C1 segment of cervical spinal cord (tissue), 14 donors: ENCODE data around the gene CAPN12.
A peak's percentile ranks its signal among the peaks of the same experiment; 100 is the strongest.

Experiments
- DNase-seq, 14 donors: peaks; one replicate each; lab custom pipeline; 2025; lab: John Stamatoyannopoulos, UW

Gene CAPN12

GRCh38 chr19:38697197-38697596 is 47.1 kb downstream of the CAPN12 start:
- DNase-seq = no peak

DNA sequence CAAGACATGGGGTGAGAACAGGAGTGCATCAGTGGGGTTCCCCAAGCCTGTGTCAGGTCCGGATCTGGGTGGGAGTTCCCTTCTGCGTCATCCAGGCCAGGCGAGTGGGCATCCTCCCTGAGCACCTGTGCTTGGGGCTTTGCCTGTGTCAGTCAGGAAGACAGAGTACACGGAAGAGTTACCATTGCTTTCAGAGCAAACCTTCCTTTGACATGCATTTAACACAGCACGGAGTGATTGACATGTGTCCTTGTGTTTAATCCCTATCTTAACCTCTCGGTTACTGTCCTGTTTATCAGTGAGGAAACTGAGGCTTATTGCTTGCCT is 47.6 kb downstream of the CAPN12 start:
- DNase-seq = no peak

GRCh38 chr19:38695832-38696728 is 48.2 kb downstream of the CAPN12 start:
- DNase-seq = no peak

- DNase-seq = no peak
Observed at GRCh38 chr19:38695317-38695683, 49.0 kb downstream of the CAPN12 start.

DNA sequence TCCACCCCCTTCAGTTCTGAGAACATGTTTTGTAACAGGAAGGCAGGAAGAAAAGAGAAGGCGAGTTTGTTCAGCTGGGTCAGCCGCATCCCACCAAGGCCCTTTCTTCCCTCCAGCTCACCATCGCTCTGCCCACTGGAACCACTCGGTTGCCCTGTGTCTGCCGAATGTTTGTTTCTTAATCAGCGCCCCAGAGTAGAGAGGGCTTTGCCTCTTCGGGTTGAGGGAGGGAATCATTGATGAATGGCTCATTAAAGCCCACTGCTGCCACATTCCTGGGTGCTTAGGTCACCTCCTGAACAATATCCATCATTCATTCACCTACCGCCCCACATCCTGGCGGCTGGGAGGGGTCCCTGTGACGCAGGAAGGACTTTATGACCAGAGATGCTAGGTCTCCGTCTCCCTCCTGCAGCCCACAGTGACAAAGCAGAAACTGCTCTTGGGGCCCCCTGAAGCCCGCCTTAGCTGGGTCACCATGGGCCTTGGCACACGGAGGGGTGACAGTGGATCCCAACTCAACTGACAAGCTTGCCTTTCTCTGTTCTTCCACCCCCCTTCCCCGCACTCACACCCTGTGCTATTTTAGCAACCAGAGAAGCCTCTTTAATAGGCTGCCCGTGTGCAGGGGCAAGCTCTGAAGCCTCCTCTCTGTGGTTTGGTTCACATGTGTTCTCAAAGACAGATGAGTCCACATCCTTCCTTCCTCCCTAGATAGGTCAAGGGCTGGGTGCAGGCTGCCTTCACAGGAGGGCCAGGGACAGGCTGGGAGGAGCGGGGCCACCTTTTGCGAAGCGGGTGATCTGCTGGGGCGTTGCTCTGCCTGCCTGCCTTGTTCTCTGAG is 50.7 kb downstream of the CAPN12 start:
- peak in 2 of 14 donors; percentile 42 to 53 for DNase-seq

GRCh38 chr19:38692458-38693379 is 51.6 kb downstream of the CAPN12 start:
- DNase-seq = no peak

DNA sequence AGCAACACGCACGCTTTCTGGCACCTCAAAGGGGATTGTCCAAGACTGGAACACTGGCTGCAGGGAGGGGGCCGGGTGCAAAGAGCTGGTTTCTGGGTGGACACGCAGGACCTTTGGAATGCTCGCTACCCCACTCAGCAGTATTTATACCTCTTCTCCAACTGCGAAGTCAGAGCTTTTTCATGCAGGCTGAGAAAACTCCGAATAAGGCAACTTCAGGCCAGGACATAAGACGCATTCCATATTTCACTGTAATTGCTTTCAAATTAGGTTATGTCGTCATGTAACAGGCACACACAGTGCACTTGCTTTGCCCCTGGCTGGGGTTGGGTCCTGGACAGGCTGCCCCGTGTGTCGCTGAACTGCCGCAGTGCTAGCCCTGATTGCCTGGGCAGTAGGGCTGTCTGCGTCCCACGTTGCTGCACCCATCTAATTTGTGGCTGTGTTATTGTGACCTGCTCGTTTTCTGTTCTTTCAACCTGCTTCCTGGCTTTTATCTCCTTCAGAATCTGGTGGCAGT is 52.3 kb downstream of the CAPN12 start:
- DNase-seq = no peak

GRCh38 chr19:38690832-38691231 is 53.4 kb downstream of the CAPN12 start:
- no peak for DNase-seq

DNA sequence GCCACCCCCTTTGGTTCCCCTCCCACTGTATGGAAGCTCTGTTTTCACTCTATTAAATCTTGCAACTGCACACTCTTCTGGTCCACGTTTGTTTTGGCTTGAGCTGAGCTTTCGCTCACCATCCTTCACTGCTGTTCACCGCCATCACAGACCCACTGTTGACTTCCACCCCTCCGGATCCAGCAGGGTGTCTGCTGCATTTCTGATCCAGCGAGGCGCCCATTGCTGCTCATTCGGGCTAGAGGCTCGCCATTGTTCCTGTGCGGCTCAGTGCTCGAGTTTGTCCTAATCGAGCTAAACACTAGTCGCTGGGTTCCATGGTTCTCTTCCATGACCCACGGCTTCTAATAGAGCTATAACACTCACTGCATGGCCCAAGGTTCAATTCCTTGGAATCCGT is 54.1 kb downstream of the CAPN12 start:
- DNase-seq = no peak

GRCh38 chr19:38687837-38688378 is 56.4 kb downstream of the CAPN12 start:
- DNase-seq = no peak

GRCh38 chr19:38686530-38686888 is 57.8 kb downstream of the CAPN12 start:
- DNase-seq = no peak

DNA sequence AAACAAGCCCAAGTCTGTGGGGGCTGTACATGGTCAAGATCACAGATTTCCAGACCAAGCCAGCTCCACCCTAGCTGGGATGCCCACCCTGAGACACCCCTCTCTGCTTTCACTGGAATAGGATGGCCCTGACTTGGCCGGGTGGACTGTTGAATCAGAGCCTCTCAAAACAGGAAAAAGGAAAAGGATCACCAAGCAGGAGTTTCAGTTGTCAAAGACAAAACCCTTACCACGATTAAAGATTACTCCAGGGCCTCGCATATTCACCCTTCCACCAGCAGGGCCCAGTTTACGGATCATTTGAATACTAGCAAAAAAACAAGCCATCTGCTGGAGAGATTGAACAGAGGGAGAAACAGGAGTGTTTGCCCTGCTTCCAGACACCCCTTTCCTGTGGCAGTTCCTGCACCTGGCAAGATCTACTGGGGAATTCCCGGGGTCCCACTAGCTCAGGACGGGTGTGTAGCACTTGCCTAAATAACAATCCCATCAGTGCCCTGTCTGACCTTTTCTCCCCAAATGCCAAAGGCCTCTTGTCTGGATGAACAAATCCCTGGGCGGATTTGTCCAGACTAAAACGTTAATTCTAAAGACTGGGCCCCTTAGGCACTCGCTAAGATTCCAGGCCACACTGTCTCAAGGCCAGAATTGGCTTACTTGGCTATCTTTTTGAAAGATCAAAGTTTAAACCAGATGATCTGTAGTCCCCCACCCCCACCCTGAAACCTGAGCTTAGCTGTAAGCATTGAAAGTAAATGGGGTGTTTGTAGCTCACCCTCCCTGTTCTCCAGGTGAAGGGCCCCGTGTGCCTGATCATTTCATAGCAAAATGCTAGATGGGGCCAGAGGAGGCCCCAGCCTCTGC is 58.4 kb downstream of the CAPN12 start:
- no peak for DNase-seq

GRCh38 chr19:38684862-38685665 is 59.2 kb downstream of the CAPN12 start:
- no peak for DNase-seq

DNA sequence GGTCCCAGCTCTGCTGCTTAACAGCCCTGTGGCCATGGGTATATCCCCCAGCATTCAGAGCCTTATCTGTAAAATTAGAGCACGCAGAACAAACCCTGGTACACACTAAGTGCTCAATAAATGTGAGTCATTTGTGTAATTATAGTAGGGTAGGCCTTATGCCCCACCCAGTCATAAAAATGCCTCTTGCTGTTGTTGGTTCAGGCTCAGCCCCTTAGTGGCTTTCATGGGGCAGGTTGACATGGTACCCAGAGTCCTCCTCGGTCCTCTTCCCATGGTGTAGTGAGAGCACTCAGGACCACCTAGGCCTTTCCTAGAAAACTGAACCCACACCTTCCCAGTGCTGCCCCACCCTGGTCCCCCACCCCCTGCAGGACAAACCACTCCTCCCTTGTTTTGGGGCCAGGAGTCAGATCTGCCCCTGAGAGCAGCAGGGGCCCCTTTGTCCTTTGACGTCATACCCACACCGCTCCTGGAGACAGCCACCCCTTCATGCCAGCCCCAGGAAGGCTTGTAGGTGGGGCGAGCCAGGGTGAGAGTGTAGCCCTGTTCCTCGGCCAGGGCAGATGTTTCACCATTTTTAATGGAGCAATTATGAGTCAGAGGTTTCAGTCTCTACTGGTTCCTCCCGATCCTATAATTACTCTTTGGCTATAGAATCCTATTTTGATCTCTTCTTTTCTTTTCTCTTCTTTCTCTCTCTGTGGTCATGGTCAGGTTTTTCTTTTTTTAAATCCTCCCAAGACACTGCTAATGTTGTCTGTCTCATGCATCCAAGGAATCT is 60.0 kb downstream of the CAPN12 start:
- no peak for DNase-seq

DNA sequence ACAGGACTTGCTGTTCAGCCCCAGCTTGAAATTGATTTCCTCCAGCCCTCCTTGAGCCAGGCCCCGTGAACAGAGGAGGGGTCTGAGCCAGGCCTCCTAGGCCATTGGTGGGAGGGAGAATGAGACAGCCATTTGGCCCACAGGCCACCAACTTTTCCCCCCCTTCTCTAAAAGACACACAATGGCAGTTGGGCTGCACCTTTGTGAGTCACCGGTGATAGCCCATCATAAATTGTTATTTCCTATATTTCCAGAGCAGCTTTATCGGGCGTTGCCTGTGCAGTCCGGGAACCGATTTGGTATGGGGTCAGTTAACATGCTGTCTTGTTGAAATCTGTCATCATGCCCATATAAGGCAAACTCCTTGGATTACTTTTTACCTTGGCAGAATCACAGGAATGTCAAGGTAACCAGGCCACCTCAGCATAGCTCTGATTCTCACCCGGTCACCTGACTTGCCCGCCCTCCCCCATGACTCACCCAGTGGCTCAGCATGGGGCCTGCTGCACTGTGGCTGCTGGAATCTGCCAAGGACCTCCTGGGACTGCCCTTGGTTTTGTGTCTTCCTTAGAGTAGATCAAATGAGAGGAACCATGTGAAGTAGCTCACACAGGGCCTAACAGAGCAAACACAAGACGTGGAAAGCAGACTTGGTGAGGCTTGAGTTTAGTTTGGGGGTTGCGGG is 60.7 kb downstream of the CAPN12 start:
- peak in 4 of 14 donors; percentile 17 to 46 (median 22) for DNase-seq

GRCh38 chr19:38682872-38683392 is 61.3 kb downstream of the CAPN12 start:
- no peak for DNase-seq

GRCh38 chr19:38682195-38682867 is 61.9 kb downstream of the CAPN12 start:
- no peak for DNase-seq
